Measurements from ENCODE around the gene MAP7. TPM values are rescaled to one million over a fixed set of nuclear protein-coding genes. Genes with fewer than 3 reads are reported as not detected.

MAP7 gene
- total and polyA plus RNA-seq, 9 of the 15 experiments (the other 6 are each of a cell fraction or from before 2014, with no cell fraction given): 0.76 to 7.7 (median 3.9) TPM

GRCh38 chr6:136333824-136334464, 216.3 kb downstream of the MAP7 start (continued):
- TF ChIP-seq, protein P1, sequence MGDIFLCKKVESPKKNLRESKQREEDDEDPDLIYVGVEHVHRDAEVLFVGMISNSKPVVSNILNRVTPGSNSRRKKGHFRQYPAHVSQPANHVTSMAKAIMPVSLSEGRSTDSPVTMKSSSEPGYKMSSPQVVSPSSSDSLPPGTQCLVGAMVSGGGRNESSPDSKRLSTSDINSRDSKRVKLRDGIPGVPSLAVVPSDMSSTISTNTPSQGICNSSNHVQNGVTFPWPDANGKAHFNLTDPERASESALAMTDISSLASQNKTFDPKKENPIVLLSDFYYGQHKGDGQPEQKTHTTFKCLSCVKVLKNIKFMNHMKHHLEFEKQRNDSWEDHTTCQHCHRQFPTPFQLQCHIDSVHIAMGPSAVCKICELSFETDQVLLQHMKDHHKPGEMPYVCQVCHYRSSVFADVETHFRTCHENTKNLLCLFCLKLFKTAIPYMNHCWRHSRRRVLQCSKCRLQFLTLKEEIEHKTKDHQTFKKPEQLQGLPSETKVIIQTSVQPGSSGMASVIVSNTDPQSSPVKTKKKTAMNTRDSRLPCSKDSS (IDR thresholded peaks at IDR 0.05; ENCODE audit: low read depth, partially characterized antibody): no peak
- TF ChIP-seq SRF (CRISPR knock-in tag; IDR thresholded peaks at IDR 0.05) (no peak), HDGF (IDR thresholded peaks at IDR 0.05) (no peak), FUS (optimal IDR thresholded peaks at IDR 0.05; ENCODE audit: low read depth, low read length) (no peak), THAP7 (CRISPR knock-in tag; IDR thresholded peaks at IDR 0.05) (no peak), BDP1 (IDR thresholded peaks at IDR 0.05; ENCODE audit: insufficient read depth, insufficient read length) (no peak), ZNF133 (CRISPR knock-in tag; IDR thresholded peaks at IDR 0.05) (no peak), GABPB2 (CRISPR knock-in tag; conservative IDR thresholded peaks at IDR 0.05) (no peak), E2F1 (CRISPR knock-in tag; IDR thresholded peaks at IDR 0.05) (no peak), WHSC1 (IDR thresholded peaks at IDR 0.05; ENCODE audit: low read length) (no peak), TFAM (CRISPR knock-in tag; conservative IDR thresholded peaks at IDR 0.05) (no peak), HSF4 (CRISPR knock-in tag; IDR thresholded peaks at IDR 0.05; ENCODE audit: borderline replicate concordance) (no peak; the same call in 1 of the 2 replicates), MLLT1 (IDR thresholded peaks at IDR 0.05) (no peak), ZNF354B (CRISPR knock-in tag; IDR thresholded peaks at IDR 0.05) (no peak), PTTG1 (tag; IDR thresholded peaks at IDR 0.05; ENCODE audit: low read depth) (peak; percentile 54; the same call in 1 of the 2 replicates), PPARD (CRISPR knock-in tag; IDR thresholded peaks at IDR 0.05) (no peak), HDAC8 (tag; IDR thresholded peaks at IDR 0.05) (no peak), POLR3A (IDR thresholded peaks at IDR 0.05; ENCODE audit: borderline replicate concordance, extremely low read depth, insufficient read depth, insufficient read length) (no peak), HDAC2 (IDR thresholded peaks at IDR 0.05) (peak; percentile 55; the same call in 1 of the 2 replicates), RBM34 (IDR thresholded peaks at IDR 0.05; ENCODE audit: borderline replicate concordance, insufficient read depth, low read length) (no peak)
- TF ChIP-seq, protein P2, sequence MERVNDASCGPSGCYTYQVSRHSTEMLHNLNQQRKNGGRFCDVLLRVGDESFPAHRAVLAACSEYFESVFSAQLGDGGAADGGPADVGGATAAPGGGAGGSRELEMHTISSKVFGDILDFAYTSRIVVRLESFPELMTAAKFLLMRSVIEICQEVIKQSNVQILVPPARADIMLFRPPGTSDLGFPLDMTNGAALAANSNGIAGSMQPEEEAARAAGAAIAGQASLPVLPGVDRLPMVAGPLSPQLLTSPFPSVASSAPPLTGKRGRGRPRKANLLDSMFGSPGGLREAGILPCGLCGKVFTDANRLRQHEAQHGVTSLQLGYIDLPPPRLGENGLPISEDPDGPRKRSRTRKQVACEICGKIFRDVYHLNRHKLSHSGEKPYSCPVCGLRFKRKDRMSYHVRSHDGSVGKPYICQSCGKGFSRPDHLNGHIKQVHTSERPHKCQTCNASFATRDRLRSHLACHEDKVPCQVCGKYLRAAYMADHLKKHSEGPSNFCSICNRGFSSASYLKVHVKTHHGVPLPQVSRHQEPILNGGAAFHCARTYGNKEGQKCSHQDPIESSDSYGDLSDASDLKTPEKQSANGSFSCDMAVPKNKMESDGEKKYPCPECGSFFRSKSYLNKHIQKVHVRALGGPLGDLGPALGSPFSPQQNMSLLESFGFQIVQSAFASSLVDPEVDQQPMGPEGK (CRISPR knock-in tag; IDR thresholded peaks at IDR 0.05; ENCODE audit: borderline replicate concordance): no peak
